SK-N-SH (cell line): ENCODE measurements around the gene IRF2BP2. TPM values are rescaled to one million over a fixed set of nuclear protein-coding genes. Genes with fewer than 3 reads are reported as not detected.

ENCODE experiments used
- CTCF ChIA-PET: fragments of 300-600, 350-600 bp; formaldehyde crosslinking; extraction: SDS; loops from one replicate; lab custom pipeline; 2021; lab: Yijun Ruan, JAX
- POLR2A ChIA-PET: fragments of 350-600 bp; sonication (Branson Sonifier 250); formaldehyde crosslinking; extraction: SDS; loops from one replicate; lab custom pipeline; 2020; ENCODE audit warnings: antibody characterized with exemption, inconsistent platforms; lab: Yijun Ruan, JAX
- DNase-seq: peaks from one replicate; pipeline ENCODE4 v3.0.0; 2012
- H2AFZ ChIP-seq: fragments of 200-600 bp; sonication (generic); 2 replicates; pipeline ENCODE4 v1.8.1; 2016; ENCODE audit warnings: antibody characterized with exemption, mild to moderate bottlenecking, low read depth
- H3F3A ChIP-seq: fragments of 200-600 bp; sonication (generic); replicated peaks from 2 replicates; pipeline ENCODE3; 2016; ENCODE audit warnings: antibody characterized with exemption, mild to moderate bottlenecking; ENCODE audit not compliant: insufficient read depth
- H3K27ac ChIP-seq, 2 experiments: fragments of 200-500 bp in 1 of 2; fragments of 200-600 bp in 1 of 2; sonication (Bioruptor generic) in 1 of 2; sonication (generic), shearing (Covaris generic) in 1 of 2; 2 replicates each; pipeline versions ENCODE4 v1.5.1 to v1.6.1; 2014 to 2016; ENCODE audit warnings: low read depth in 2 of 2, inconsistent platforms in 1 of 2, low read length in 1 of 2, mild to moderate bottlenecking in 1 of 2, mixed read lengths in 1 of 2
- H3K27me3 ChIP-seq: fragments of 200-600 bp; sonication (generic), shearing (Covaris generic); 2 replicates; pipeline ENCODE4 v1.6.1; 2016; ENCODE audit warnings: mixed run types; ENCODE audit not compliant: insufficient read depth
- H3K36me3 ChIP-seq, 2 experiments: fragments of 200-500 bp in 1 of 2; fragments of 200-600 bp in 1 of 2; sonication (Bioruptor generic) in 1 of 2; sonication (generic) in 1 of 2; replicated peaks in 1 of 2; 2 replicates each; pipeline versions ENCODE3 to v1.5.1; 2014 to 2016; ENCODE audit warnings: low read length in 1 of 2, mild to moderate bottlenecking in 1 of 2; ENCODE audit not compliant: insufficient read depth in 2 of 2, control insufficient read depth in 1 of 2
- H3K4me1 ChIP-seq, 2 experiments: fragments of 200-500 bp in 1 of 2; fragments of 200-600 bp in 1 of 2; sonication (Bioruptor generic) in 1 of 2; sonication (generic), shearing (Covaris generic) in 1 of 2; 2 replicates each; pipeline versions ENCODE4 v1.5.1 to v1.6.1; 2014 to 2016; ENCODE audit warnings: low read depth in 1 of 2, low read length in 1 of 2, mixed run types in 1 of 2; ENCODE audit not compliant: insufficient read depth in 2 of 2, control insufficient read depth in 1 of 2
- H3K4me2 ChIP-seq: fragments of 200-600 bp; sonication (generic), shearing (Covaris generic); 2 replicates; pipeline ENCODE4 v1.6.1; 2017; ENCODE audit warnings: mixed run types
- H3K4me3 ChIP-seq, 2 experiments: fragments of 200-500 bp in 1 of 2; fragments of 200-600 bp in 1 of 2; sonication (Bioruptor generic) in 1 of 2; sonication (generic), shearing (Covaris generic) in 1 of 2; 2 replicates each; pipeline versions ENCODE4 v1.5.1 to v1.8.1; 2014 to 2016; ENCODE audit warnings: low read depth in 2 of 2, inconsistent platforms in 1 of 2, low read length in 1 of 2, mild to moderate bottlenecking in 1 of 2, mixed read lengths in 1 of 2, moderate library complexity in 1 of 2
- H3K79me2 ChIP-seq: fragments of 200-600 bp; sonication (generic); 2 replicates; pipeline ENCODE4 v1.8.1; 2017; ENCODE audit warnings: mild to moderate bottlenecking; ENCODE audit not compliant: insufficient read depth
- H3K9ac ChIP-seq: fragments of 200-600 bp; sonication (generic); 2 replicates; pipeline ENCODE4 v1.6.1; 2017; ENCODE audit warnings: mixed run types
- H3K9me2 ChIP-seq: fragments of 200-600 bp; sonication (generic); 2 replicates; pipeline ENCODE4 v1.6.1; 2017; ENCODE audit warnings: mixed run types
- H3K9me3 ChIP-seq: fragments of 200-600 bp; sonication (generic); 2 replicates; pipeline ENCODE4 v1.6.1; 2017; ENCODE audit warnings: mixed run types, mild to moderate bottlenecking, moderate library complexity
- H4K20me1 ChIP-seq: fragments of 200-600 bp; sonication (generic); 2 replicates; pipeline ENCODE4 v1.6.1; 2017; ENCODE audit warnings: mild to moderate bottlenecking, mixed run types; ENCODE audit not compliant: insufficient read depth
- CHD2 ChIP-seq: fragments of 150-350 bp; IDR thresholded peaks from 2 replicates; pipeline ENCODE4 v1.6.1; 2018; ENCODE audit warnings: low read length; ENCODE audit not compliant: partially characterized antibody
- ELF1 ChIP-seq: IDR thresholded peaks from 2 replicates; pipeline ENCODE4 v1.4.0; 2012
- EP300 ChIP-seq, 2 experiments: IDR thresholded peaks; 2 replicates each; pipeline versions ENCODE4 v1.4.0 to v1.6.1; 2012; ENCODE audit warnings: borderline replicate concordance in 1 of 2, low read depth in 1 of 2, low read length in 1 of 2
- FOXM1 ChIP-seq: IDR thresholded peaks from 2 replicates; pipeline ENCODE4 v1.4.0; 2012; ENCODE audit warnings: low read depth, mild to moderate bottlenecking
- GATA2 ChIP-seq: sonication (generic); formaldehyde crosslinking; IDR thresholded peaks from 2 replicates; pipeline ENCODE4 v1.5.0; 2020; ENCODE audit warnings: mild to moderate bottlenecking, missing genetic modification reagents
- POLR2AphosphoS5 ChIP-seq: IDR thresholded peaks from 2 replicates; pipeline ENCODE4 v1.6.1; 2012; ENCODE audit warnings: low read depth, low read length
- RAD21 ChIP-seq: IDR thresholded peaks from 2 replicates; pipeline ENCODE4 v1.6.1; 2012; ENCODE audit warnings: mild to moderate bottlenecking, low read length
- RCOR1 ChIP-seq: fragments of 150-350 bp; IDR thresholded peaks from 2 replicates; pipeline ENCODE4 v1.6.1; 2017; ENCODE audit warnings: antibody characterized with exemption, low read length
- RXRA ChIP-seq: IDR thresholded peaks from 2 replicates; pipeline ENCODE4 v1.4.0; 2012; ENCODE audit warnings: low read depth, mild to moderate bottlenecking, borderline replicate concordance
- TCF12 ChIP-seq: IDR thresholded peaks from 2 replicates; pipeline ENCODE4 v1.4.0; 2012
- WGBS: methylation state at CpG from one replicate; pipeline ENCODE4 v1.1.6; 2017; ENCODE audit warnings: low lambda C conversion rate; 5-methylcytosine and 5-hydroxymethylcytosine counted together
- polyA plus RNA-seq, 3 experiments: library from polyadenylated mRNA; depleted of rRNA; stranded (reverse); fragments of >200 nt; gene quantifications; 2 replicates each; pipeline ENCODE4 v1.2.3, GENCODE V29; 2012
- TF ChIP-seq, protein P1 (sequence below): fragments of 150-350 bp; IDR thresholded peaks from 2 replicates; pipeline ENCODE4 v1.6.1; 2017; ENCODE audit warnings: antibody characterized with exemption, low read length, low read depth, borderline replicate concordance
- TF ChIP-seq, protein P2 (sequence below): IDR thresholded peaks from 2 replicates; pipeline ENCODE4; 2012

IRF2BP2 gene
- polyA plus RNA-seq, 1 of the 3 experiments (the other 2 are of a cell fraction), result 73.9 TPM

DNA sequence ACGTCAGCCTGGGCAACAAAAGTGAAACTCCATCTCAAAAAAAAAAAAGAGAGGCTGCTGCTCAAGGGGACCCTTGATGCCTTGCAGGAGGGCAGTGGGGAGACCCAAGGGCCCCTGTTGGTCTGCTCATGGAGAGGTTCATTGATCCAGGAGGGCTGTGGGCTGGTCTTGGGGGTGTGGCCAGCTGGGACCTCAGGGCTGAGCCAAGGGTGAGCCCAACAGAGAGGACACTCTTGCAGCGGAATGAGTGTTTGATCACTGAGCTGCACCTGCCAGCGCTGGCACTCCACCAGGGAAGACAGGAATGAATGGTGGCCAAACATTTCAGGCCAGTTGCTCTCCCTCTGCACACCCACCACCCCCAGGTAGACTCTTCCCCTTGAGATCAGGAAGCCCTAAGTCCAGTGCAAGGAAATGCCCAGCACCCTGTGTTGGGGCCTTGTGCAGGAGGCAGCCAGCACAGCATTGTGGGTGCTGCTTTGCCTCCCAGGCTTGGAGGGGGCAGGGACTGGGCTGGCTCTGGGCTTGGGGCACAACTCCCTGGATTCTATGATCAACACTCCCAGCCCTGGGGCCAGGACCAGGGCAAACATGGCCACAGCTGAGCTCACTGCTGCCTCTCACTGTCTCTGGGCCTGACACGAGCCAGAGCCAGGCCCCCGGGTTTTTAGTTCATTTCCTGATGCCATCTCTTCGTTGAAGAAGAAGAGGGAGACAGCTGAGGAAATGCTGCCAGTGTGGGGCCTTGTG lies 50.7 kb downstream of the IRF2BP2 start (continued):
- no peak for TF ChIP-seq FOXM1

DNA sequence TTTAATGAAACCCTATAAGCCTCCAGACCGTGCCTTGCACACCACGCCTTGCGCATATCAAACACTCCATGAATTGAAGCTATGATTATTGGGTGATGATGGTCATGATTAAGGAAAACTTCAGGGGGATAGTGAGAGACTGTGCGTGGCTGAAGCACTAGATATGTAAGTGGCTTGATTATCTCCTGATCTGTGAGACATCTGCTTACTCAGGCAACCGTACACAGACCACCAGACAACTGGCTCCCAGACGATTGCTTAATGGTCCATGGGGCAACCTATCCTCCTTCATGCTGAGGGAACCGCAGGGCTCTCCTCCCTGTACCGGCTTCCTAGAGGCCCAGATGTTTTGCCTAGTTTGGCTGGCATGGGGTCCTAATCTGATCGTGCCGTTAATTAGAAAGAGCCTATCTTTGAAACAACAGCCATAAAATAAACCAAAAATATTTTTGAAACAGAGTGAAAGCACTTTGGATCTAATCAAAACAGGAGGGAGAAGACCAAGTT lies 51.6 kb downstream of the IRF2BP2 start:
- Histone ChIP-seq H3K27me3 (no peaks in the 10 kb centered on the region), H3F3A (peaks cover 10% of the 10 kb centered on the region), H3K79me2 (no peaks in the 10 kb centered on the region), H3K27ac (peak overlapping the region in 1 of 2 experiments; percentile 91; a peak in 2 of 4 replicates), H3K9me2 (no peaks in the 10 kb centered on the region), H3K9ac (no peak overlapping the region), H3K4me3 (no peak overlapping the region), H3K4me1 (peaks cover 10 to 57% of the 10 kb centered on the region in 2 experiments), H2AFZ (no peak overlapping the region), H4K20me1 (no peaks in the 10 kb centered on the region), H3K36me3 (no peaks in the 10 kb centered on the region), H3K4me2 (no peak overlapping the region), H3K9me3 (no peaks in the 10 kb centered on the region)
- POLR2A ChIA-PET, result interaction anchor here (0.7 to 3.0 kb wide), 2 partner anchors 13 to 15 kb away, joined by 3 to 13 read pairs; no protein-coding TSS in a partner anchor
- peak; percentile 80 for TF ChIP-seq RCOR1
- TF ChIP-seq, protein P1, sequence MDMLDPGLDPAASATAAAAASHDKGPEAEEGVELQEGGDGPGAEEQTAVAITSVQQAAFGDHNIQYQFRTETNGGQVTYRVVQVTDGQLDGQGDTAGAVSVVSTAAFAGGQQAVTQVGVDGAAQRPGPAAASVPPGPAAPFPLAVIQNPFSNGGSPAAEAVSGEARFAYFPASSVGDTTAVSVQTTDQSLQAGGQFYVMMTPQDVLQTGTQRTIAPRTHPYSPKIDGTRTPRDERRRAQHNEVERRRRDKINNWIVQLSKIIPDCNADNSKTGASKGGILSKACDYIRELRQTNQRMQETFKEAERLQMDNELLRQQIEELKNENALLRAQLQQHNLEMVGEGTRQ, result no peak
- TF ChIP-seq RXRA, result no peak
- TF ChIP-seq EP300 (IDR thresholded peaks at IDR 0.05; ENCODE audit: borderline replicate concordance in 1 of 2, low read depth in 1 of 2, low read length in 1 of 2), result peak in 1 of 2 experiments; percentile 89; a peak in 2 of 4 replicates
- no peak for TF ChIP-seq POLR2AphosphoS5
- peak; percentile 47 for TF ChIP-seq CHD2
- peak; percentile 82 for TF ChIP-seq GATA2 (CRISPR knock-in tag)
- TF ChIP-seq TCF12, result peak; percentile 58
- 0 out of 2 replicates have a peak, but pooled peaks have one; percentile 9 for TF ChIP-seq RAD21
- no peak for TF ChIP-seq ELF1
- DNase-seq, result peak; percentile 69
- 61% methylated on average over 10 of the region's 10 CpGs for WGBS
- CTCF ChIA-PET, result interaction anchor here (1.2 to 2.0 kb wide), 2 partner anchors 14 to 59 kb away, joined by 4 to 6 read pairs; no protein-coding TSS in a partner anchor

DNA sequence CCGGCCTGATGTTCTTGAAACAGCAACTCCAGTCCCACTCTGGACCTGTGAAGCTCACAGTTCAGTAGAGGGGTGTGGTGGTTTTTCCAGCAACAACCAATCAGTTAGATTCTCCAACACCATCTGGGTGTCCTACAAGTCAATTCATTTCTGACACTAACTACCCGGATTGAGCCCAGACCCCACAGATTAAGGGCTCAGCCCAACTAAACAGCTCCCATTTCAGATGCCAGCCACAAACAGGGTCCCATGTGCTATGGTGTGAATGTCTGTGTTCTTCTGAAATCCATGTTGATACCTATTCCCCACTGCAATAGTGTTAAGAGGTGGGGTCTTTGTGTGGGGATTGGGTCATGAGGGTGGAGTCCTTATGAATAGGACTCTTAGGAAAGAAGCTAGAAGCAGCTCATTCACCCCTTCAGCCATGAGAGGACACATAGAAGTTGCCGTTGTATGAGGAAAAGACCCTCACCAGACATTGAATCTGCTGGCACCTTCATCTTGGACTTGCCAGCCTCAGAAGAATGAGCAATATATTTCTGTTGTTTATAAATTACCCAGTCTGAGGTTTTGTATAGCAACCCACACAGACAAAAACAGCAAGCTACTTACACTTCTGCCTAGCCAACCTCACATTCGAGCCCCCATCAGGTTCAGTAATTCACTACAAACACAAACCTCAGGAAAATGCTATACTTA lies 53.6 kb downstream of the IRF2BP2 start:
- no peaks in the 10 kb centered on the region for H4K20me1 ChIP-seq
- no peaks in the 10 kb centered on the region for H3K36me3 ChIP-seq
- CTCF ChIA-PET, result interaction anchor here (0.8 to 2.2 kb wide), 5 partner anchors 10 to 527 kb away, joined by 3 to 9 read pairs (median 3); no protein-coding TSS in a partner anchor
- TF ChIP-seq, protein P2, sequence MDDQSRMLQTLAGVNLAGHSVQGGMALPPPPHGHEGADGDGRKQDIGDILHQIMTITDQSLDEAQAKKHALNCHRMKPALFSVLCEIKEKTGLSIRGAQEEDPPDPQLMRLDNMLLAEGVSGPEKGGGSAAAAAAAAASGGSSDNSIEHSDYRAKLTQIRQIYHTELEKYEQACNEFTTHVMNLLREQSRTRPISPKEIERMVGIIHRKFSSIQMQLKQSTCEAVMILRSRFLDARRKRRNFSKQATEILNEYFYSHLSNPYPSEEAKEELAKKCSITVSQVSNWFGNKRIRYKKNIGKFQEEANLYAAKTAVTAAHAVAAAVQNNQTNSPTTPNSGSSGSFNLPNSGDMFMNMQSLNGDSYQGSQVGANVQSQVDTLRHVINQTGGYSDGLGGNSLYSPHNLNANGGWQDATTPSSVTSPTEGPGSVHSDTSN, result no peak
- no peak for DNase-seq
- no peak overlapping the region for H2AFZ ChIP-seq
- WGBS, result 86% methylated on average over 4 of the region's 4 CpGs
- POLR2A ChIA-PET, result interaction anchor here (0.6 to 3.3 kb wide), 3 partner anchors 12 to 48 kb away, joined by 3 to 16 read pairs (median 4); no protein-coding TSS in a partner anchor
- no peaks in the 10 kb centered on the region for H3K27me3 ChIP-seq
- H3K4me1 ChIP-seq, result peaks cover 17 to 64% of the 10 kb centered on the region in 2 experiments
- no peaks in the 10 kb centered on the region for H3K9me2 ChIP-seq
- peak overlapping the region in 1 of 2 experiments; percentile 11; a peak in 2 of 4 replicates for H3K27ac ChIP-seq
- no peak overlapping the region for H3K4me2 ChIP-seq
- no peaks in the 10 kb centered on the region for H3K9me3 ChIP-seq
- H3K79me2 ChIP-seq, result no peaks in the 10 kb centered on the region
- H3F3A ChIP-seq, result peaks cover 21% of the 10 kb centered on the region
- H3K9ac ChIP-seq, result no peak overlapping the region
- no peak overlapping the region for H3K4me3 ChIP-seq
